Liver (tissue), 9 donors: ENCODE results near the gene PIKFYVE. TPM values are rescaled to one million over a fixed set of nuclear protein-coding genes. Genes with fewer than 3 reads are reported as not detected.

ENCODE experiments used
- DNase-seq: peaks from one replicate; pipeline ENCODE4 v3.0.0-alpha.2; 2017; ENCODE audit warnings: low spot score
- H3K27ac ChIP-seq, 2 donors: one replicate each; pipeline ENCODE4 v1.7.0; 2013; ENCODE audit warnings: inconsistent platforms in 2 of 2, low read length in 2 of 2, control low read depth in 1 of 2, low read depth in 1 of 2, mild to moderate bottlenecking in 1 of 2
- H3K27me3 ChIP-seq, 4 donors: one replicate each; pipeline versions ENCODE4 v1.6.1 to v1.7.0; 2013; ENCODE audit warnings: low read length in 3 of 4, inconsistent platforms in 1 of 4, mild to moderate bottlenecking in 1 of 4, moderate library complexity in 1 of 4; ENCODE audit not compliant: control insufficient read depth in 4 of 4, insufficient read depth in 4 of 4
- H3K36me3 ChIP-seq, 4 donors: one replicate each; pipeline versions ENCODE4 v1.6.1 to v1.7.0; 2013; ENCODE audit warnings: low read length in 3 of 4, mild to moderate bottlenecking in 3 of 4, low read depth in 1 of 4, moderate library complexity in 1 of 4; ENCODE audit not compliant: control insufficient read depth in 4 of 4, insufficient read depth in 3 of 4
- H3K4me1 ChIP-seq, 4 donors: one replicate each; pipeline versions ENCODE4 v1.6.1 to v1.7.0; 2013; ENCODE audit warnings: low read length in 3 of 4, mild to moderate bottlenecking in 3 of 4, moderate library complexity in 1 of 4; ENCODE audit not compliant: control insufficient read depth in 4 of 4, insufficient read depth in 4 of 4
- H3K4me3 ChIP-seq, 3 donors: one replicate each; pipeline versions ENCODE4 v1.6.1 to v1.7.0; 2013; ENCODE audit warnings: low read length in 3 of 3, control low read depth in 1 of 3, low read depth in 1 of 3, mild to moderate bottlenecking in 1 of 3
- H3K9ac ChIP-seq, 2 donors: one replicate each; pipeline ENCODE4 v1.7.0; 2013; ENCODE audit warnings: low read length in 2 of 2, mild to moderate bottlenecking in 2 of 2, moderate library complexity in 2 of 2, control low read depth in 1 of 2, low read depth in 1 of 2
- H3K9me3 ChIP-seq, 4 donors: one replicate each; pipeline versions ENCODE4 v1.6.1 to v1.7.0; 2013; ENCODE audit warnings: low read length in 3 of 4; ENCODE audit not compliant: control insufficient read depth in 4 of 4
- ATF3 ChIP-seq: IDR thresholded peaks from 2 replicates; pipeline ENCODE4 v1.6.1; 2016; ENCODE audit warnings: antibody characterized with exemption
- EGR1 ChIP-seq, 2 donors: IDR thresholded peaks; 2 replicates each; pipeline ENCODE4 v1.6.1; 2016 to 2018; ENCODE audit warnings: antibody characterized with exemption in 2 of 2, low read depth in 2 of 2
- FOXA1 ChIP-seq: IDR thresholded peaks from 2 replicates; pipeline ENCODE4 v1.6.1; 2016; ENCODE audit warnings: antibody characterized with exemption
- FOXA2 ChIP-seq: IDR thresholded peaks from 2 replicates; pipeline ENCODE4 v1.6.1; 2016; ENCODE audit warnings: antibody characterized with exemption
- GABPA ChIP-seq, 2 donors: IDR thresholded peaks in 1 of 2; conservative IDR thresholded peaks in 1 of 2; 2 replicates each; pipeline ENCODE4 v1.6.1; 2016; ENCODE audit warnings: antibody characterized with exemption in 2 of 2, mild to moderate bottlenecking in 1 of 2, moderate library complexity in 1 of 2
- HNF4A ChIP-seq, 2 donors: conservative IDR thresholded peaks; 2 replicates each; pipeline ENCODE4 v1.6.1; 2016; ENCODE audit warnings: antibody characterized with exemption in 2 of 2, mild to moderate bottlenecking in 2 of 2
- HNF4G ChIP-seq: IDR thresholded peaks from 2 replicates; pipeline ENCODE4 v1.6.1; 2016; ENCODE audit warnings: antibody characterized with exemption
- JUND ChIP-seq, 2 donors: IDR thresholded peaks; 2 replicates each; pipeline ENCODE4 v1.6.1; 2016; ENCODE audit warnings: antibody characterized with exemption in 2 of 2
- NR2F2 ChIP-seq: IDR thresholded peaks from 2 replicates; pipeline ENCODE4 v1.6.1; 2016; ENCODE audit warnings: antibody characterized with exemption
- RAD21 ChIP-seq, 2 donors: IDR thresholded peaks; 2 replicates each; pipeline ENCODE4 v1.6.1; 2016; ENCODE audit warnings: antibody characterized with exemption in 2 of 2, mild to moderate bottlenecking in 2 of 2
- RXRA ChIP-seq, 2 donors: IDR thresholded peaks; 2 replicates each; pipeline ENCODE4 v1.6.1; 2017 to 2018; ENCODE audit warnings: antibody characterized with exemption in 2 of 2, mild to moderate bottlenecking in 1 of 2
- SP1 ChIP-seq: IDR thresholded peaks from 2 replicates; pipeline ENCODE4 v1.6.1; 2018; ENCODE audit warnings: antibody characterized with exemption, mild to moderate bottlenecking
- TAF1 ChIP-seq: conservative IDR thresholded peaks from 2 replicates; pipeline ENCODE4 v1.6.1; 2016; ENCODE audit warnings: antibody characterized with exemption, mild to moderate bottlenecking
- YY1 ChIP-seq: IDR thresholded peaks from 2 replicates; pipeline ENCODE4 v1.6.1; 2016; ENCODE audit warnings: antibody characterized with exemption, mild to moderate bottlenecking
- ZBTB33 ChIP-seq: IDR thresholded peaks from 2 replicates; pipeline ENCODE4 v1.6.1; 2016; ENCODE audit warnings: antibody characterized with exemption
- whole genome bisulfite sequencing: extraction: QIAGEN DNeasy Blood & Tissue Kit; methylation state at CpG from one replicate; pipeline ENCODE4 v1.1.7; 2013; 5-methylcytosine and 5-hydroxymethylcytosine counted together
- polyA plus RNA-seq, 2 donors: library from polyadenylated mRNA; stranded (reverse) in 1 of 2; unstranded in 1 of 2; fragments of 200-250 nt in 1 of 2; fragments of >200 nt in 1 of 2; fragmentation: Nextera tagmentation in 1 of 2; extraction: Ambion mirVana in 1 of 2; gene quantifications; one replicate each; pipeline versions ENCODE4 v1.2.1 to v1.2.3, GENCODE V29; 2013 to 2015
- total RNA-seq, 2 donors: library from RNA; depleted of rRNA; stranded (reverse); fragments of >200 nt; gene quantifications; one replicate each; pipeline ENCODE4 v1.2.3, GENCODE V29; 2014
- TF ChIP-seq, protein P1 (sequence below): fragments of 150-350 bp; IDR thresholded peaks from 2 replicates; pipeline ENCODE4 v1.5.1; 2017; ENCODE audit warnings: improper control_type of control experiment, low read depth, low read length; ENCODE audit not compliant: missing input control
- TF ChIP-seq, protein P2 (sequence below): IDR thresholded peaks from 2 replicates; pipeline ENCODE4 v1.6.1; 2016; ENCODE audit warnings: antibody characterized with exemption
- TF ChIP-seq, protein P3 (sequence below): IDR thresholded peaks from 2 replicates; pipeline ENCODE4 v1.6.1; 2016; ENCODE audit warnings: antibody characterized with exemption, mild to moderate bottlenecking
- donor health status: healthy.
- donor health status: healthy.
- donor health status: healthy.
- donor health status: healthy.
- donor health status: healthy.

The PIKFYVE gene
- total and polyA plus RNA-seq, 4 donors: 3.5 to 23.1 (median 9.1) TPM

- Histone ChIP-seq H3K9ac (no peak overlapping the region), H3K4me3 (no peak overlapping the region), H3K36me3 (peaks cover 4 to 23% (median 20%) of the 10 kb centered on the region in 4 donors), H3K27me3 (no peaks in the 10 kb centered on the region), H3K27ac (no peak overlapping the region), H3K9me3 (no peaks in the 10 kb centered on the region), H3K4me1 (no peaks in the 10 kb centered on the region)
- no peak for TF ChIP-seq EGR1 (IDR thresholded peaks at IDR 0.05; ENCODE audit: low read depth in 2 of 2)
- no peak for TF ChIP-seq GABPA (IDR thresholded peaks at IDR 0.05 in 1 of 2, conservative IDR thresholded peaks at IDR 0.05 in 1 of 2)
- TF ChIP-seq FOXA2: no peak
- no peak for TF ChIP-seq SP1
- TF ChIP-seq YY1: no peak
- TF ChIP-seq NR2F2: no peak
- no peak for TF ChIP-seq TAF1
- no peak for TF ChIP-seq HNF4A (conservative IDR thresholded peaks at IDR 0.05)
- no peak for TF ChIP-seq HNF4G
- TF ChIP-seq ATF3: no peak
- TF ChIP-seq JUND (IDR thresholded peaks at IDR 0.05): no peak
- TF ChIP-seq FOXA1: no peak
- TF ChIP-seq, protein P1, sequence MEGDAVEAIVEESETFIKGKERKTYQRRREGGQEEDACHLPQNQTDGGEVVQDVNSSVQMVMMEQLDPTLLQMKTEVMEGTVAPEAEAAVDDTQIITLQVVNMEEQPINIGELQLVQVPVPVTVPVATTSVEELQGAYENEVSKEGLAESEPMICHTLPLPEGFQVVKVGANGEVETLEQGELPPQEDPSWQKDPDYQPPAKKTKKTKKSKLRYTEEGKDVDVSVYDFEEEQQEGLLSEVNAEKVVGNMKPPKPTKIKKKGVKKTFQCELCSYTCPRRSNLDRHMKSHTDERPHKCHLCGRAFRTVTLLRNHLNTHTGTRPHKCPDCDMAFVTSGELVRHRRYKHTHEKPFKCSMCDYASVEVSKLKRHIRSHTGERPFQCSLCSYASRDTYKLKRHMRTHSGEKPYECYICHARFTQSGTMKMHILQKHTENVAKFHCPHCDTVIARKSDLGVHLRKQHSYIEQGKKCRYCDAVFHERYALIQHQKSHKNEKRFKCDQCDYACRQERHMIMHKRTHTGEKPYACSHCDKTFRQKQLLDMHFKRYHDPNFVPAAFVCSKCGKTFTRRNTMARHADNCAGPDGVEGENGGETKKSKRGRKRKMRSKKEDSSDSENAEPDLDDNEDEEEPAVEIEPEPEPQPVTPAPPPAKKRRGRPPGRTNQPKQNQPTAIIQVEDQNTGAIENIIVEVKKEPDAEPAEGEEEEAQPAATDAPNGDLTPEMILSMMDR: no peak
- TF ChIP-seq RAD21 (IDR thresholded peaks at IDR 0.05): no peak
- no peak for TF ChIP-seq RXRA (IDR thresholded peaks at IDR 0.05)
- TF ChIP-seq ZBTB33: no peak
- TF ChIP-seq, protein P2, sequence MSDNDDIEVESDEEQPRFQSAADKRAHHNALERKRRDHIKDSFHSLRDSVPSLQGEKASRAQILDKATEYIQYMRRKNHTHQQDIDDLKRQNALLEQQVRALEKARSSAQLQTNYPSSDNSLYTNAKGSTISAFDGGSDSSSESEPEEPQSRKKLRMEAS: no peak
- TF ChIP-seq, protein P3, sequence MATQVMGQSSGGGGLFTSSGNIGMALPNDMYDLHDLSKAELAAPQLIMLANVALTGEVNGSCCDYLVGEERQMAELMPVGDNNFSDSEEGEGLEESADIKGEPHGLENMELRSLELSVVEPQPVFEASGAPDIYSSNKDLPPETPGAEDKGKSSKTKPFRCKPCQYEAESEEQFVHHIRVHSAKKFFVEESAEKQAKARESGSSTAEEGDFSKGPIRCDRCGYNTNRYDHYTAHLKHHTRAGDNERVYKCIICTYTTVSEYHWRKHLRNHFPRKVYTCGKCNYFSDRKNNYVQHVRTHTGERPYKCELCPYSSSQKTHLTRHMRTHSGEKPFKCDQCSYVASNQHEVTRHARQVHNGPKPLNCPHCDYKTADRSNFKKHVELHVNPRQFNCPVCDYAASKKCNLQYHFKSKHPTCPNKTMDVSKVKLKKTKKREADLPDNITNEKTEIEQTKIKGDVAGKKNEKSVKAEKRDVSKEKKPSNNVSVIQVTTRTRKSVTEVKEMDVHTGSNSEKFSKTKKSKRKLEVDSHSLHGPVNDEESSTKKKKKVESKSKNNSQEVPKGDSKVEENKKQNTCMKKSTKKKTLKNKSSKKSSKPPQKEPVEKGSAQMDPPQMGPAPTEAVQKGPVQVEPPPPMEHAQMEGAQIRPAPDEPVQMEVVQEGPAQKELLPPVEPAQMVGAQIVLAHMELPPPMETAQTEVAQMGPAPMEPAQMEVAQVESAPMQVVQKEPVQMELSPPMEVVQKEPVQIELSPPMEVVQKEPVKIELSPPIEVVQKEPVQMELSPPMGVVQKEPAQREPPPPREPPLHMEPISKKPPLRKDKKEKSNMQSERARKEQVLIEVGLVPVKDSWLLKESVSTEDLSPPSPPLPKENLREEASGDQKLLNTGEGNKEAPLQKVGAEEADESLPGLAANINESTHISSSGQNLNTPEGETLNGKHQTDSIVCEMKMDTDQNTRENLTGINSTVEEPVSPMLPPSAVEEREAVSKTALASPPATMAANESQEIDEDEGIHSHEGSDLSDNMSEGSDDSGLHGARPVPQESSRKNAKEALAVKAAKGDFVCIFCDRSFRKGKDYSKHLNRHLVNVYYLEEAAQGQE: no peak
- WGBS: 92% methylated on average over 2 of the region's 2 CpGs
- no peak for DNase-seq
Observed at GRCh38 chr2:208318127-208318526, 52.1 kb downstream of the PIKFYVE start.
